Inflammatory macrophage (primary cell): ENCODE measurements around the gene KRTAP10-5.

ENCODE experiments used
- DNase-seq, 2 donors: peaks; one replicate each; pipeline ENCODE4 v3.0.0-alpha.2; 2020 to 2022

The KRTAP10-5 gene

GRCh38 chr21:44548381-44548780 lies 32.0 kb downstream of the KRTAP10-5 start:
- DNase-seq, result no peak

DNA sequence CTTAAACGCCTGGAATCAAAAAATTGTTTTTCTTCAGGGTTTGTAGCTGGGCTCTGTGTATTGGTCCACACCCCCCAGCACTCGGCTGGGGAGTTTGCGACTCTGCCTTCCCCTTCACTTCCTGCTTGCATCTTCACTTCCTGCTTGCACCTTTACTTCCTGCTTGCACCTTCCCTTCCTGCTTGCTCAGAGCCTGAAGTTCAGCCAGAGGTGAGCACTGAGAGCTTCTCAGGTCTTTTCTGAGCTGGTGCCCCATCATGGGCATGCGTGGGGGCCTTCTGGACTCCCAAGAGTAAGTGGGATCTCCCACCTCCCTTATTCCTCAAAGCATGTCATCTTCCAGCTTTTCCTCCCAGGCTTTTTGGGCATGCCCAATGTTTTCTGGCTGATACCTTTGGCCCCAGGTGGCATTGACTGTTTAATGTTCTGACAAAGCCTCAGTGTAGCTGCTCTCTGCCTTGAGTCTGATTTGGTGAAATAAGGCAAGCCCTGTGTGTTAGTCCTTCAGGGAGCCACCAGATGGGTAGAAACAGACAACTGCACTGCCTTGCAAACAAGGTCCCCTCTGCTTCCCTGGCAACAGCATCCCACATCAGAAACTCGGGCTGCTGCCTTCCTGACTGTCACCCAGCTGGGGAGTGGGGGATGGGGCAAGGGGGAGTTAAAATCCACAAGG lies 32.6 kb downstream of the KRTAP10-5 start:
- DNase-seq, result no peak

DNA sequence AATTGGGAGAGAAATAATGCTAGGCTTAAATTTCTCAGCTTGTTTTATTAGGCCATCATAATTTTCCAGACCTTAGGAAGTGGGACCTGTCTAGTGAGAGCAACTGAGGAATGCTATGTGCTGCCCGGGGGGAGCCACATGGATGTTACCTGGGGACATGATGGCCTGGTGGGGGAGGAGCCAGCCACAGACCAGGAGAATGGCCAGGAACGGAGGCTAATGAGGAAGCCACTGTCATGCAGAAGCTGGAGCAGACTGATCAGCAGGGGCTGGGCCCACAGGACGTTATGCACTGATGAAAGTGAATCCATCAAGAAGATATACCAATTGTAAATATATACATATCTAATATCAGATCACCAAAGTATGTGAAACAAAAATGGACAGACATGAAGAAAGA lies 35.8 kb downstream of the KRTAP10-5 start:
- DNase-seq, result no peak

GRCh38 chr21:44542716-44543115 lies 37.7 kb downstream of the KRTAP10-5 start:
- DNase-seq, result no peak

- no peak for DNase-seq
Observed at GRCh38 chr21:44540741-44541288, 39.6 kb downstream of the KRTAP10-5 start.

GRCh38 chr21:44539991-44540666 lies 40.3 kb downstream of the KRTAP10-5 start, which contains the start of gene KRTAP10-1:
Gene KRTAP10-1 (minus strand): TSS chr21:44540195. CDS start chr21:44540150, 45 bp downstream.
- no peak for DNase-seq

DNA sequence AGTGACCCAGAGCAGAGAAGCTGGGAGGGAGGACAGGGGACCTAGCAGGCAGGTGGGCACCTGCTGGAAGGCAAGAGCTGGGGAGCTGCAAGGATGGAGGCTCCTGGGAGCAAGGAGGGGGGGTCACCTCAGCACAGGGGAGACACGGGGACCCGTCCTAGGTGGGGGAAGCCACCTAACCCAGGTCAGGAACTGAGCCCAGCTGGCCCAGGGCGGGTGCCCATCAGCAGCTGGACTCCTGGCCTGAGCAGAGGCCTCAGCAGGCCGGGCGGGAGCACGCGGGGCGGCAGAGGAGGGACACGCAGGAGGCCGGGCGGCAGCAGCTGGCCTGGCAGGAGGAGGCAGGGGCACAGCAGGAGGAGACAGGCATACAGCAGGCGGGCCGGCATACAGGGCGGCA lies 41.4 kb downstream of the KRTAP10-5 start:
- DNase-seq, result no peak

DNA sequence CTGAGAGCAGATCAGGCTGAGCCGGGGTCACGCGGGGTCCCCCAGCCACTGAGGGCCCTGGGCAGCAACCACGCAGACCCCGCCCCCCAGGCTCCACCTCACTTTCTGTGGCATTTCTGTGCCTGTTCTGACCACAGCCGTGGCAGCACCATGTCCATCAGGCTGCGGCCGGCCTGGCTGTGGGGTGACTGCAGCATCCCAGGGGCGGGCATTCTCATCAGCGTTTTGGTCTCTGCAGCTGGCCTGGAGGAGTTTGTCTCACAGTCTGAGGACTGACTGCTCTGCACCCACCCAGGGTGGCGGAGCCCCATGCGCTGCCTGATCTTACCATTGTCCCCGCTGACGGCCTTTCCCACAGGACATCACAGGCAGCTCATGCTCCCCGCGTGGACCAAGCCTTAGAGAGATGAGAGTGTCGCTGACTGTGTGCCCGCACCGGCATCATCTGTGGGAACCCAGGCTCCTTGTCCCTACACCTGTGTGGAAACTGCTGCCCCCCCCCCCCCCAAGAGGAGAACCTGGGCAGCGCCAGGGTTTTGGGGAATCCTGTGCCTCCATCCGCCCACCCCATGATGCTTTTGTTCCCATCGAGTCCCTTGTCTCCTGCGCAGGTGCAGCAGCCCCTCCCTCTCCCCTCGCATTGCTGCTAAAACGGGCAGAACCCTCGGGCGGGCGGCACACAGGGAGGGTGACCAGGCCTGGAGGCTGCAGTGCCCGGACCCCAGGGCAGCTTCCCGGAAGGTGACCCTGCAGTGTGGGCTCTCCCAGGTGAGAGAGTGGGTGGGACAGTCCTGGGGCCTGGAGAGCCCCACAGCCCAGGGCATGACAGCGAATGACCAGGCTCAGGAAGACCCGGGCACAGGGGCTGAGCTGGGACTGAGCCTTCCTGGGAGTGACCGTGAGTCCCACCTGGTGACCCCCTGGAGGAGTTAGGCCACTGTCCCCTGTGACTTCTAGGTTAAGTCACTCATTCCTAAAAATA lies 42.2 kb downstream of the KRTAP10-5 start:
- no peak for DNase-seq

DNA sequence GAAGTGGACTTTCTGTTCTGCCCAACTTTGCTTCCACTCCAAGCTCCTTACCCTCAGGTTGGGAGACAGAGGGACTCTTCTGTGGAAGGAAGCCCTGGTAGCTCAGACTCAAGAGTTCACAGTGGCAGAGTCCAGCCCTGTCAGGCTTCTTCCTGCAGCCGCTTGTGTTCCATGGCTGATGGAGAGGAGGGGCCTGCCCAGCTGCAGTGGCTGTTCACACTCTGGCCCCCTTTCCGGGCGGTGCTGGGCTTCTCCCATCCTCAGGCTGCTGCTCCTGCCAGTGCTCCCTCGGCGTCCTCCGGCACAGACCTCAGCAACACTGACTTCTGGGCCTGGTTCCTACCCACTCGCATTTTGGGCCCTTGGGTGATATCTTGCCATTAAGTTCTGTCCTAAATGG lies 44.4 kb downstream of the KRTAP10-5 start:
- no peak for DNase-seq

- no peak for DNase-seq
Observed at GRCh38 chr21:44534688-44535087, 45.7 kb downstream of the KRTAP10-5 start.

DNA sequence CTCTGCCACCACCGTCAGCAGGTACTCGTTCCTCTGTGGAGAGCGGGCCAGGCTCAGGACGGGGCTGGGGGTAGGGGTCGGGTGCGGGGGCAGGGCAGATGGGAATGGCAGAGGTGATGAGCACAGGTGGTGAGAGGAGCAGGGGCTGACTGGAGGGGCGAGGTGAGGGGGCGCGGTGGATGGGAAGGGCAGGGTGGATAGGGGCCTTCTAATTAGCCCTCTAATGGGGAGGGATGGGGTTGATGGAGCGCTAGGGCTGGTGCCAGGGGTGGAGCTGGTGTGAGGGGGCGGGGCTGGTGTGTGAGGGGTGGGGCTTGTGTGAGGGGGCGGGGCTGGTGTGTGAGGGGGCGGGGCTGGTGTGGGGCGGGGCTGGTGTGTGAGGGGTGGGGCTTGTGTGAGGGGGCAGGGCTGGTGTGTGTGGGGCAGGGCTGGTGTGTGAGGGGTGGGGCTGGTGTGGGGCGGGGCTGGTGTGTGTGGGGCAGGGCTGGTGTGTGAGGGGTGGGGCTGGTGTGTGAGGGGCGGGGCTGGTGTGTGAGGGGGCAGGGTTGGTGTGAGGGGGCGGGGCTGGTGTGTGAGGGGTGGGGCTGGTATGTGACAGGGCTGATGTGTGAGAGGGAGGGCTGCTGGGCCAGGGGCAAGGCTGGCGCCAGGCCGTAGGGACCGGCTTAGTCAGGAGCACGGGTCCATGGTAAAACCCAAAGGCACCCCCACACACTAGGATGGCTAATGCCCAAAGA lies 46.3 kb downstream of the KRTAP10-5 start:
- DNase-seq, result no peak

DNA sequence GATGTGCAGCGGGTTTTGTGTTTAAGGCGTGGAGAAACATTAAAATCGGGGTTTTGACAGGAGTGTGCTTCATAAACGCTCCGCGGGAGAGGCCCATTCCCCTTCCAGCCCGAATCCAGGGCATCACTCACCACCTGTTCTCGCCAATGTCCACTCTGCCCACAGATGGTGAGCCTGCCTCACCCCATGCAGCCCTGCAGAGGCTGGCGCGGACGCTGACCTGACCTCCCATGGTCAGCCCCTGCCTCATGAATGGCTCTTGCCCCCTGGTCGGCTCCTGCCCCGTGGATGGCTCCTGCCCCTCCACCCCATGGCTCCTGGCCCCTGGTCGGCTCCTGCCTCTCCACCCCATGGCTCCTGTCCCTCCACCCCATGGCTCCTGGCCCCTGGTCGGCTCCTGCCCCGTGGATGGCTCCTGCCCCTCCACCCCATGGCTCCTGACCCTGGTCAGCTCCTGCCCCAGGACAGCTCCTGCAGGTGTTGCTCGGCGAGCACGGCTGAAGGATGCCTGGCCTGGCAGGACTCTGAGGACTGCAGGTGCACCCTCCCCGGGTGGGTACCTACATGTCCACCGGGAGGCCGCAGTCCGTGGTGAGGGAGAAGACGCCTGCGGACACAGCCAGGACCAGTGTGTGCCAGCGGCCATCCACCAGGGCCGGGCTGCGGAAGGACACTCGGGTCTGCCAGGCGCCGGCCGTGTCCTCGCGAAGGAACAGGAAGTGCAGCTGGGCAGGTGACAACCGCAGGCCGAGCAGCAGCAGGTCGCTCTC lies 47.1 kb downstream of the KRTAP10-5 start:
- DNase-seq, result no peak

DNA sequence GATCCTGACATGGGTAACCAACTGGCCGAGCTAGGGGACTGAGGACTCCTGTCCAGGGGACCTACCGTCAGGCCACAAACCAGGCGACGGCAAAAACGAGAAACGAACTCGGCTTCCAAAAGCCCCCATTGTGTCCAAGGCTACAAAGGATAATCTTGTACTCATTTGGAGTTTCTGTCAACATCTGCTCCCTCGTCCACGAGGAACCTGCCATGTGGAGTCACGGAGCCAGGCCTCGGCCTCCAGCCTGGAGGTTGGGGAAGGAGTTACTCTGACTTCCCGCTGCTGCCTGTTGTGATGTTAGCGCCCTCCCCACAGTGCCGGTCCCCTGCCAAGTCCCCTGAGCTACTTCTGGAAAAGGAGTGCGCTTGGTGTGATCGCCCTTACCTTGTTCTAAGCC lies 47.7 kb downstream of the KRTAP10-5 start:
- no peak for DNase-seq

DNA sequence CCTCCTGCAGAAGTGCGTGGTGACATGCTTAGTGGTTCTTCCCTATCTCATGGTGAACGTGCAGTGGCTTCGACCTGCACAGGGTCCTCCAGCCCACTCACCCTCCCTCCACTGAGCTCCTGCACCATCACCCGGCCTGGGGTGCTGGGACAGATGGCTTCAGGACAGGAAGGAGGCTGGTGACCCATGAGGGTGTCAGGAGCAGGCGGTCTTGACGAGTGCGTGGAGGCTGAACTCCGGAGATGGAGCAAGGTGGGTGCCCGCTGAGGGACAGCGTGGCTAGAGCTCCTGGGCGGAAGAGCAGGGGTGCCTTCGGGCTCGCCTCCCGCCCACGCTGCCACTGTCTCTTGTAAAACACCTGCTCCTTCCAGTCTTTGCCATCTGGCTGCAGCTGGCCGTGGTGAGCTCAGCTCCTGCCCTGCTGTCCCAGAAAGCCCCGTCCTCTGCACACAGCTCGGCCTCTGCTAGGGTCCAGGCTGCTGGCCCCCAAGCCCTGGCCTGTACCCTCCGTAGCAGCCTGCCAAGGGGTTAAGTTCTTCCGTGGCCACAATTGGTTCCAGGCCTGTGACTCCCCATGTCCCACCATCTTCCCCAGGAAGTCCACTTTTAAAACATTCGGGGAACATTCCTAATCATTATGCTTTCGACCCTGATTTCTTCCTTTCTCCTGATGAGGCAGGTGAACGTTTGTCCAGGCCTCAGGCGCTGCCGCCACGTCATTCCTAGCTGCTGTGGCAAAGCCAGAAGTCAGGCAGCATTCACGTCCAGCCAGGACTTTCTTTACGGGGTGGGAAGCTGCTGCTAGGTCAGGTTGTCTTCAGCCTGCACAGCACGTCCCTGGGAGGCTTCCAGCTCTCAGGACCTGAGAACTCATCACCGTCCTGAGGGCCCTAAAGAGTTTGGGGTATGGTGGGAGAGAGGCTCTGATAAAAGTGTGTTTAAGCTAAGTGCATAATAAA lies 48.5 kb downstream of the KRTAP10-5 start:
- DNase-seq, result no peak

DNA sequence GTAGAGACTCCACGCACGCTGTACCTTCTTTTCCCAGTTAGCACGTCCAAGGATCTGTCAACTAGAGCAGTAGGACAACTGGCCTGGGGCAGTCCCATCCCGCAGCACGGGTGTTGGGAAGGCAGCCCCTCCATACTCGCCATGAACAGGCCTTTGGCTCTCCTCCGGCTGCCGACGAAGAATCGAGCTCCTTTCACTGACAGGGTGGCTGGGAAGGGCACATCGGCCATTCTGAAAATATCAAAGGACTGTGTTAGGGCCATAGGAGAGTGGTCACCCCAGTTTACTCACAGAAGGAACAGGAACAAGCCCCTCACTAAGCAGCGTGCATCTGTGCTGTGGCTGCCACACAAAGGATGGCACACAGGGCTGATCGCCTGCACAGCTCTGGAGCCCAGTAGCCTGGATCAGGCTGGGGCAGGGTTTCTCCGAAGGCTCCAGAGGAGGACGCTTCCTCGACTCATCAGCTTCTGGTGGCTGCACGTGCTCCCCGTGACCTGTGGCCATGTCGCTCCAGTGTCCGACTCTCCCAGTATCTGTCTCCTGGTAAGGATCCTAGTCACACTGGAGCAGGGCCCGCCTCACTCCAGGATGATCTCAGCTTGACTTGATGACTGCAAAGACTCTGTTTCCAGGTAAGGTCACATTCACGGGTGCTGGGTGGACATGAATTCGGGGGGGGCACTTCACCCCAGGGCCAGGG lies 49.4 kb downstream of the KRTAP10-5 start:
- DNase-seq, result no peak

- DNase-seq, result no peak
Observed at GRCh38 chr21:44530221-44530902, 50.0 kb downstream of the KRTAP10-5 start.

DNA sequence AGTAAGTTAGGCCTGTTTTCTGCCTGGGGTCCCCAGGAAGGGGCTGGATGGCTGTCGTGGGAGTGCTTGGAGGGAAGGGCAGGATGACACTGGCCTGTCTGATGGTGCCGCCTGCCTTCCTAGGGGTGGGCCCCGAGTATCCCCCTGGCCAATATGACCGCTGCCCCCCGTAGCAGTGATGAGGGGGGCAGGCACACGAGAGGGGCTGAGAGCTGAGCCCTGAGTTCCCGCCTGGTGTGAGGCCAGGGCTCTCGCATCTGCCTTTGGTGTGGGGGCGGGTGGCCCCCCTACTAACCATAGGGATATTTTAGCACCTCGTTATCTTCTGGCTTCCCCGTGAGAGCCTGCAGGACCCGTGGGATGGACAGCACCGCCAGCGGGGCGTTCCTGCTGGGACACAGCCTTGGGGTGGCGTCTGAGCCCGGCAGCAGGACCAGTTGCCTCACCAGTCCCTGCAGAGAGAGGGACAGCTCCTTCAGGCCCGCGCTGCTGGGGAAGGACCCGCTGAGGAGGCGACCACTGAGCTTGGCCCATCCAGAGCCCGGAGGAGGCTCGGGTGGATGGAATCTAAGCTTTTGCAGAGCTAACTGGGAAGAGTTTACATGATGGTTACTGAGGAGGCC lies 50.8 kb downstream of the KRTAP10-5 start:
- no peak for DNase-seq
